Endothelial cell of umbilical vein (primary cell): ENCODE measurements around the gene TBX19. TPM values are rescaled to one million over a fixed set of nuclear protein-coding genes. Genes with fewer than 3 reads are reported as not detected.

Experiments
- BruUV-seq: library from RNA; stranded (reverse); fragments of 400-500 nt; replicated peaks from 2 replicates; lab custom pipeline; 2021; lab: Mats Ljungman, UMichigan
- CTCF ChIA-PET: fragments of 300-600, 350-600 bp; sonication (Branson Sonifier 250); formaldehyde crosslinking; loops from one replicate; lab custom pipeline; 2021; ENCODE audit warnings: antibody characterized with exemption, inconsistent platforms; lab: Charles Lee
- POLR2A ChIA-PET: fragments of 300-600, 350-600 bp; sonication (Branson Sonifier 250); formaldehyde crosslinking; loops from one replicate; lab custom pipeline; 2021; ENCODE audit warnings: antibody characterized with exemption, inconsistent platforms; lab: Charles Lee
- DNase-seq: peaks from one replicate; pipeline ENCODE4 v3.0.0-alpha.2; 2011; ENCODE audit warnings: low read depth, low spot score
- FAIRE-seq: peaks from 2 replicates; lab custom pipeline; 2011; peaks lifted over from hg19 to GRCh38; lab: Jason Lieb, UNC
- H2AFZ ChIP-seq: 2 replicates; pipeline ENCODE4 v1.6.0; 2012; ENCODE audit warnings: low read depth, low read length, control low read depth, inconsistent platforms
- H3K27ac ChIP-seq: 2 replicates; pipeline ENCODE4 v1.5.1; 2011; ENCODE audit warnings: low read depth, mild to moderate bottlenecking, control low read depth, low read length, moderate library complexity; ENCODE audit not compliant: insufficient read depth
- H3K27me3 ChIP-seq, 2 experiments: 2 replicates each; pipeline versions ENCODE4 v1.6.0 to v1.6.1; 2011; ENCODE audit warnings: low read length in 2 of 2, mixed read lengths in 1 of 2; ENCODE audit not compliant: control insufficient read depth in 2 of 2, insufficient read depth in 2 of 2
- H3K36me3 ChIP-seq, 2 experiments: 2 replicates in 1 of 2; 3 replicates in 1 of 2; pipeline ENCODE4 v1.5.1; 2011; ENCODE audit warnings: low read length in 2 of 2, mild to moderate bottlenecking in 1 of 2, moderate library complexity in 1 of 2; ENCODE audit not compliant: control insufficient read depth in 2 of 2, insufficient read depth in 2 of 2; ENCODE audit errors: extremely low read depth in 1 of 2
- H3K4me1 ChIP-seq: 3 replicates; pipeline ENCODE4 v1.5.1; 2011; ENCODE audit warnings: mild to moderate bottlenecking, low read length; ENCODE audit not compliant: control insufficient read depth, insufficient read depth; ENCODE audit errors: extremely low read depth
- H3K4me2 ChIP-seq: 2 replicates; pipeline ENCODE4 v1.6.1; 2011; ENCODE audit warnings: low read length, control low read depth, mixed read lengths; ENCODE audit not compliant: insufficient read depth
- H3K4me3 ChIP-seq, 3 experiments: fragments of 200-600 bp in 1 of 3; sonication (generic), shearing (Covaris generic) in 1 of 3; replicated peaks in 1 of 3; 2 replicates each; pipeline ENCODE4 v1.5.1; 2011 to 2016; ENCODE audit warnings: control low read depth in 3 of 3, low read length in 3 of 3, mild to moderate bottlenecking in 2 of 3, inconsistent platforms in 1 of 3, low read depth in 1 of 3, moderate library complexity in 1 of 3; ENCODE audit not compliant: insufficient read depth in 1 of 3
- H3K79me2 ChIP-seq: 2 replicates; pipeline ENCODE4 v1.6.0; 2012; ENCODE audit warnings: low read length, inconsistent platforms; ENCODE audit not compliant: control insufficient read depth, insufficient read depth
- H3K9ac ChIP-seq: replicated peaks from 2 replicates; pipeline ENCODE3; 2011; ENCODE audit warnings: low read length, control low read depth; ENCODE audit not compliant: insufficient read depth; ENCODE audit errors: extremely low read depth
- H3K9me1 ChIP-seq: replicated peaks from 3 replicates; pipeline ENCODE4 v1.6.0; 2011; ENCODE audit warnings: mild to moderate bottlenecking, low read length; ENCODE audit not compliant: control insufficient read depth, insufficient read depth; ENCODE audit errors: extremely low read depth
- H3K9me3 ChIP-seq: replicated peaks from 2 replicates; pipeline ENCODE4 v1.5.1; 2012; ENCODE audit warnings: low read length, inconsistent platforms; ENCODE audit not compliant: control insufficient read depth, insufficient read depth
- H4K20me1 ChIP-seq: replicated peaks from 2 replicates; pipeline ENCODE3; 2011; ENCODE audit warnings: mild to moderate bottlenecking, low read length; ENCODE audit not compliant: control insufficient read depth, insufficient read depth; ENCODE audit errors: extremely low read depth
- EZH2 ChIP-seq: IDR thresholded peaks from 2 replicates; pipeline ENCODE4 v1.6.1; 2012; ENCODE audit warnings: borderline replicate concordance, low read depth, mild to moderate bottlenecking, moderate library complexity, low read length, inconsistent platforms; ENCODE audit not compliant: severe bottlenecking
- FOS ChIP-seq: IDR thresholded peaks from 2 replicates; pipeline ENCODE4 v1.6.1; 2011; ENCODE audit warnings: mild to moderate bottlenecking, low read length, moderate library complexity, borderline replicate concordance; ENCODE audit not compliant: insufficient read depth
- GATA2 ChIP-seq: IDR thresholded peaks from 2 replicates; pipeline ENCODE4 v1.7.0; 2011; ENCODE audit warnings: low read depth, mild to moderate bottlenecking, moderate library complexity, mixed read lengths, low read length; ENCODE audit not compliant: insufficient read length, insufficient read depth
- JUN ChIP-seq: IDR thresholded peaks from 2 replicates; pipeline ENCODE4 v1.6.1; 2011; ENCODE audit warnings: borderline replicate concordance, low read depth; ENCODE audit not compliant: insufficient read length, insufficient read depth
- MYC ChIP-seq: IDR thresholded peaks from one replicate; pipeline ENCODE4 v1.6.1; 2011; ENCODE audit warnings: mild to moderate bottlenecking, low read depth, low read length
- POLR2A ChIP-seq: IDR thresholded peaks from 2 replicates; pipeline ENCODE4 v1.6.1; 2012; ENCODE audit warnings: low read depth, mild to moderate bottlenecking, control low read depth, low read length
- POLR2AphosphoS5 ChIP-seq: IDR thresholded peaks from 2 replicates; pipeline ENCODE4 v1.6.1; 2012; ENCODE audit warnings: low read depth, mild to moderate bottlenecking, control low read depth, low read length, moderate library complexity; ENCODE audit not compliant: insufficient read depth
- dilution Hi-C: fragments of 300-500 bp; cut with MboI; formaldehyde crosslinking; loops from one replicate; pipeline ENCODE4 v1.15.0; 2019; ENCODE audit warnings: low sequenced_read_pairs; ENCODE audit not compliant: extremely low pct_ligation_motif_present
- intact Hi-C: fragments of 100-400 bp; cut with micrococcal nuclease; formaldehyde crosslinking; loops from one replicate; pipeline ENCODE4 v1.10.0; 2022
- polyA plus RNA-seq, 4 experiments: library from polyadenylated mRNA; depleted of rRNA in 3 of 4; stranded (reverse) in 3 of 4; unstranded in 1 of 4; fragments of >200 nt; gene quantifications; 2 replicates each; pipeline versions ENCODE4 v1.2.1 to v1.2.3, GENCODE V29; 2011 to 2012; ENCODE audit warnings: missing spikeins in 1 of 4
- total RNA-seq: library from RNA; stranded (reverse); gene quantifications from 2 replicates; pipeline ENCODE4 v1.2.3, GENCODE V29; 2021
- TF ChIP-seq, protein P1 (sequence below): IDR thresholded peaks from 2 replicates; pipeline ENCODE4 v1.6.1; 2011; ENCODE audit not compliant: insufficient read depth, insufficient read length
- TF ChIP-seq, protein P2 (sequence below), 2 donors: IDR thresholded peaks; 1 replicate in 1 of 2; 2 replicates in 1 of 2; pipeline ENCODE4 v1.5.1; 2011; ENCODE audit warnings: low read length in 2 of 2, mild to moderate bottlenecking in 2 of 2, moderate library complexity in 2 of 2, control low read depth in 1 of 2, inconsistent platforms in 1 of 2, low read depth in 1 of 2; ENCODE audit not compliant: insufficient read depth in 1 of 2; ENCODE audit errors: extremely low read depth in 1 of 2

The TBX19 gene
- total and polyA plus RNA-seq, 2 donors (not counting 3 experiments of a cell fraction or from before 2014, with no cell fraction given), result 2.3 to 2.8 TPM

DNA sequence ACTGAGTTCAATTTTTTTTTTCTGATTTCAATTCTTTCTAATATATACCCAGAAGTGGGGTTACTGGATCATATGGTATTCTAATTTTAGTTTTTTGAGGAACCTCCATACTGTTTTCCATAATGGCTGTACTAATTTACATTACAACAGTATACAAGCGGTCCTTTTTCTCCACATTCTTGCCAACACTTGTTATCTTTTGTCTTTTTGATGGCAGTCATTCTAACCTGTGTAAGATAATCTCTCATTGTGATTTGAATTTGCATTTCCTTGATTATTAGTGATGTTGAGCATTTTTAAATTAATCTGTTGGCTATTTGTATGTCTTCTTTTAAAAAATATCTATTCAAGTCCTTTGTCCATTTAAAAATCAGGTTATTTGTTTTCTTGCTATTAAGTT is 21.1 kb upstream of the TBX19 start:
- DNase-seq (no peak), FAIRE-seq (no peak)
- TF ChIP-seq POLR2A (no peak), FOS (no peak)
- TF ChIP-seq, protein P1, sequence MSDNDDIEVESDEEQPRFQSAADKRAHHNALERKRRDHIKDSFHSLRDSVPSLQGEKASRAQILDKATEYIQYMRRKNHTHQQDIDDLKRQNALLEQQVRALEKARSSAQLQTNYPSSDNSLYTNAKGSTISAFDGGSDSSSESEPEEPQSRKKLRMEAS, result no peak
- Histone ChIP-seq H3K4me3 (no peak overlapping the region), H2AFZ (no peak overlapping the region), H3K4me2 (no peak overlapping the region), H3K27me3 (no peaks in the 10 kb centered on the region), H4K20me1 (no peaks in the 10 kb centered on the region), H3K9me1 (no peaks in the 10 kb centered on the region), H3K9ac (no peak overlapping the region), H3K9me3 (no peaks in the 10 kb centered on the region), H3K36me3 (no peaks in the 10 kb centered on the region), H3K27ac (no peak overlapping the region), H3K79me2 (peaks cover 4% of the 10 kb centered on the region), H3K4me1 (peaks cover 28% of the 10 kb centered on the region)
- intact Hi-C loops, result no loop called here
- no TSS peak for BruUV-seq
- dilution Hi-C loops, result no loop called here
- ChIA-PET CTCF (interaction anchor here (1.6 to 4.1 kb wide), 3 partner anchors 8 to 83 kb away, joined by 3 to 44 read pairs (median 8); no protein-coding TSS in a partner anchor), POLR2A (no interaction called here)

DNA sequence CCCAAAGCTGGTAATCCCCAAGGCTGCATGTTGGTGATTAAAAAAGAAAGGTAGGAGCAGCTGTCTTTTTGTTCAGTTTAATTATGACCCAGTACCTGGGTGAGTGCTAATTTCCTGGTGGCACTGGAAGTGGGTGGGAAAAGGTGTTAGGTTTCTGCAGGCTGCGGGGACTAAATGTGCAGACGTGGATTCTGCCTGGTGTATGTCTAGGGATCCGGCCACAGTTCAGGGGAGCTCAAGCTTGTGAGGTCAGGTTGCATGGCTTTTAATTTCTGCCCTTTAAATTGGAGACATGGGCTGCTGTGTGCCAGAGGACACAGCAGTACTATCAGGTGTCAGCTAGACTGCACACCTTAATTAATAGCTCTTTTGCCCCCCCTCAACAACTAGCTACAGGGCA is 20.3 kb upstream of the TBX19 start:
- no peak for FAIRE-seq
- CTCF ChIA-PET, result interaction anchor here (1.6 to 4.1 kb wide), 5 partner anchors 8 to 115 kb away, joined by 3 to 44 read pairs (median 5); no protein-coding TSS in a partner anchor
- BruUV-seq, result no TSS peak

More for the DNA sequence above, 20.3 kb upstream of the TBX19 start:
- H3K27me3 ChIP-seq, result no peaks in the 10 kb centered on the region
- POLR2A ChIA-PET, result no interaction called here
- H3K4me3 ChIP-seq, result no peak overlapping the region
- peak overlapping the region; percentile 84 for H3K27ac ChIP-seq
- H3K4me1 ChIP-seq, result peaks cover 28% of the 10 kb centered on the region
- no peak overlapping the region for H3K9ac ChIP-seq
- H4K20me1 ChIP-seq, result no peaks in the 10 kb centered on the region
- intact Hi-C loops (no loop called here), dilution Hi-C loops (no loop called here)
- H3K9me3 ChIP-seq, result no peaks in the 10 kb centered on the region
- DNase-seq, result no peak
- H3K36me3 ChIP-seq, result no peaks in the 10 kb centered on the region
- no peak for TF ChIP-seq POLR2AphosphoS5
- TF ChIP-seq EZH2, result no peak
- TF ChIP-seq POLR2A, result no peak
- no peak for TF ChIP-seq JUN
- TF ChIP-seq, protein P1, result no peak
- TF ChIP-seq, protein P2, sequence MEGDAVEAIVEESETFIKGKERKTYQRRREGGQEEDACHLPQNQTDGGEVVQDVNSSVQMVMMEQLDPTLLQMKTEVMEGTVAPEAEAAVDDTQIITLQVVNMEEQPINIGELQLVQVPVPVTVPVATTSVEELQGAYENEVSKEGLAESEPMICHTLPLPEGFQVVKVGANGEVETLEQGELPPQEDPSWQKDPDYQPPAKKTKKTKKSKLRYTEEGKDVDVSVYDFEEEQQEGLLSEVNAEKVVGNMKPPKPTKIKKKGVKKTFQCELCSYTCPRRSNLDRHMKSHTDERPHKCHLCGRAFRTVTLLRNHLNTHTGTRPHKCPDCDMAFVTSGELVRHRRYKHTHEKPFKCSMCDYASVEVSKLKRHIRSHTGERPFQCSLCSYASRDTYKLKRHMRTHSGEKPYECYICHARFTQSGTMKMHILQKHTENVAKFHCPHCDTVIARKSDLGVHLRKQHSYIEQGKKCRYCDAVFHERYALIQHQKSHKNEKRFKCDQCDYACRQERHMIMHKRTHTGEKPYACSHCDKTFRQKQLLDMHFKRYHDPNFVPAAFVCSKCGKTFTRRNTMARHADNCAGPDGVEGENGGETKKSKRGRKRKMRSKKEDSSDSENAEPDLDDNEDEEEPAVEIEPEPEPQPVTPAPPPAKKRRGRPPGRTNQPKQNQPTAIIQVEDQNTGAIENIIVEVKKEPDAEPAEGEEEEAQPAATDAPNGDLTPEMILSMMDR (IDR thresholded peaks at IDR 0.05; ENCODE audit: extremely low read depth in 1 of 2, insufficient read depth in 1 of 2, low read depth in 1 of 2, low read length in 2 of 2), result no peak
- no peak for TF ChIP-seq FOS
- no peak for TF ChIP-seq MYC
- no peak for TF ChIP-seq GATA2
- H3K4me2 ChIP-seq, result peak overlapping the region; percentile 89
- no peak overlapping the region for H2AFZ ChIP-seq
- peaks cover 2% of the 10 kb centered on the region for H3K79me2 ChIP-seq
- no peaks in the 10 kb centered on the region for H3K9me1 ChIP-seq
